Panc1 (cell line): Measurements from ENCODE around the gene PPP1R14B. TPM values are rescaled to one million over a fixed set of nuclear protein-coding genes. Genes with fewer than 3 reads are reported as not detected.

ENCODE experiments used
- ATAC-seq: fragments of 200-7000 bp; cut with Tn5 transposase; 2 replicates; pipeline ENCODE4 v1.9.1; 2020; ENCODE audit warnings: mild to moderate bottlenecking, moderate library complexity
- BruUV-seq: library from RNA; stranded (reverse); fragments of 400-500 nt; replicated peaks from 2 replicates; lab custom pipeline; 2021; lab: Mats Ljungman, UMichigan
- CTCF ChIA-PET: fragments of 300-600 bp; sonication (Branson Sonifier 250); formaldehyde crosslinking; loops from one replicate; lab custom pipeline; 2022; ENCODE audit warnings: antibody characterized with exemption; lab: Charles Lee
- POLR2A ChIA-PET: fragments of 300-600 bp; sonication (Branson Sonifier 250); formaldehyde crosslinking; loops from one replicate; lab custom pipeline; 2022; ENCODE audit warnings: antibody characterized with exemption; lab: Charles Lee
- DNase-seq: peaks from one replicate; pipeline ENCODE4 v3.0.0-alpha.2; 2010; ENCODE audit warnings: low read depth, low spot score
- H3K27ac ChIP-seq: 2 replicates; pipeline ENCODE4 v1.5.1; 2011; ENCODE audit warnings: mild to moderate bottlenecking, low read length, inconsistent platforms
- H3K27me3 ChIP-seq: fragments of 200-500 bp; sonication (Bioruptor generic); 2 replicates; pipeline ENCODE4 v1.6.0; 2014; ENCODE audit warnings: low read length, inconsistent platforms; ENCODE audit not compliant: control insufficient read depth, insufficient read depth
- H3K36me3 ChIP-seq: fragments of 200-500 bp; sonication (Bioruptor generic); 2 replicates; pipeline ENCODE4 v1.5.1; 2014; ENCODE audit warnings: inconsistent platforms, mild to moderate bottlenecking, low read length, moderate library complexity; ENCODE audit not compliant: control insufficient read depth, insufficient read depth
- H3K4me1 ChIP-seq: 2 replicates; pipeline ENCODE4 v1.5.1; 2011; ENCODE audit warnings: inconsistent platforms, mild to moderate bottlenecking, low read length, moderate library complexity; ENCODE audit not compliant: control insufficient read depth, insufficient read depth
- H3K4me3 ChIP-seq, 2 experiments: 2 replicates each; pipeline ENCODE4 v1.5.1; 2011 to 2012; ENCODE audit warnings: low read depth in 2 of 2, low read length in 2 of 2, mild to moderate bottlenecking in 2 of 2, inconsistent platforms in 1 of 2, moderate library complexity in 1 of 2
- H3K9me3 ChIP-seq: fragments of 200-500 bp; sonication (Bioruptor generic); 2 replicates; pipeline ENCODE4 v1.5.1; 2014; ENCODE audit warnings: low read depth, mild to moderate bottlenecking, inconsistent platforms, low read length, moderate library complexity; ENCODE audit not compliant: control insufficient read depth, insufficient read depth
- CTCF ChIP-seq: fragments of 450-650 bp; IDR thresholded peaks from 2 replicates; pipeline ENCODE4 v1.5.1; 2017; ENCODE audit warnings: mild to moderate bottlenecking
- POLR2AphosphoS5 ChIP-seq: IDR thresholded peaks from 2 replicates; pipeline ENCODE4 v1.6.1; 2012; ENCODE audit warnings: mild to moderate bottlenecking, low read depth, low read length, moderate library complexity
- REST ChIP-seq, 2 experiments: IDR thresholded peaks; 2 replicates each; pipeline ENCODE4 v1.6.1; 2011 to 2012; ENCODE audit warnings: low read depth in 2 of 2, control low read depth in 1 of 2, low read length in 1 of 2, mild to moderate bottlenecking in 1 of 2, moderate library complexity in 1 of 2; ENCODE audit not compliant: insufficient read depth in 1 of 2
- SIN3A ChIP-seq: IDR thresholded peaks from 2 replicates; pipeline ENCODE4 v1.6.1; 2012; ENCODE audit warnings: low read depth, mild to moderate bottlenecking, low read length, moderate library complexity, borderline replicate concordance; ENCODE audit not compliant: insufficient read depth
- TCF7L2 ChIP-seq: IDR thresholded peaks from 2 replicates; pipeline ENCODE4 v1.6.1; 2011; ENCODE audit warnings: mild to moderate bottlenecking, low read depth, low read length, inconsistent platforms
- in situ Hi-C: cut with HindIII; loops from 2 replicates; pipeline ENCODE4 v1.10.0; 2016; ENCODE audit warnings: low sequenced_read_pairs, low pct_unique_long_range_greater_than_20kb
- intact Hi-C: fragments of 100-400 bp; cut with micrococcal nuclease; formaldehyde crosslinking; loops from one replicate; pipeline ENCODE4 v1.10.0; 2022; ENCODE audit not compliant: unreplicated experiment
- total RNA-seq: library from RNA; stranded (reverse); gene quantifications from one replicate; pipeline ENCODE4 v1.2.1, GENCODE V29; 2021; ENCODE audit not compliant: unreplicated experiment

PPP1R14B gene
- total RNA-seq, 1 experiment from 2014 or later: 261 TPM

DNA sequence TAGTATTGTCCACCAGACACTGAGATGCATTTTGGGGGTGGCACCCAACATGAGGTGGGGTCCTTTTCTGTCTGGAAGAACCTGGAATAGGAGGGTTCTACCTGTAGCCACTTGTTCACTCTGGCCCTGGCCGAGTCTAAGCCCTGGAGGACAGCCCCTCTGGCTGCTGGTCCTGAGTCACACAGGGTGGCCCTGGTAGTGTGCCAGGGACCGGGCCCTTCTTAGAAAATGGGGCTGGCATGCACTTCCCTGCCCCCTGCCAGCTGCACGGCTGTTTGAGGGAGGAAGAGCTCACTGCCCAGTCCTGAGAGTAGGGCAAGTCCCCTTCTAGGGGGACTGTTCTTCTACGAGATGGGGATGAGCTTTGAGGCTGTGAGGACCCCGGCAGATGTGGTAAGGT, 6.7 kb upstream of the PPP1R14B start:
- Histone ChIP-seq H3K27ac (peak overlapping the region; percentile 34; the same call in 1 of the 2 replicates), H3K36me3 (peaks cover 3% of the 10 kb centered on the region; the same call in 1 of the 2 replicates), H3K4me3 (no peak overlapping the region), H3K4me1 (peaks cover 32% of the 10 kb centered on the region), H3K27me3 (no peaks in the 10 kb centered on the region), H3K9me3 (no peaks in the 10 kb centered on the region)
- ATAC-seq (no peak), DNase-seq (no peak)
- in situ Hi-C loops: no loop called here
- TF ChIP-seq TCF7L2 (no peak), POLR2AphosphoS5 (no peak)
- CTCF ChIA-PET: no interaction called here
- POLR2A ChIA-PET: no interaction called here
- intact Hi-C loops: no loop called here
- no TSS peak for BruUV-seq

GRCh38 chr11:64253043-64253442, 6.3 kb upstream of the PPP1R14B start:
- ATAC-seq: no peak
- POLR2A ChIA-PET: interaction anchor here (0.6 kb wide), 1 partner anchor 49 kb away, joined by 5 read pairs; no protein-coding TSS in a partner anchor
- TF ChIP-seq SIN3A (no peak), CTCF (no peak), POLR2AphosphoS5 (no peak)
- CTCF ChIA-PET: no interaction called here
- H3K4me3 ChIP-seq: peak overlapping the region; percentile 84 to 90
- no peak for DNase-seq
- TSS peak; percentile 83 for BruUV-seq
- in situ Hi-C loops (no loop called here), intact Hi-C loops (no loop called here)
- peak overlapping the region; percentile 41; the same call in 1 of the 2 replicates for H3K27ac ChIP-seq
- peaks cover 37% of the 10 kb centered on the region for H3K4me1 ChIP-seq
- H3K9me3 ChIP-seq: no peaks in the 10 kb centered on the region
- H3K27me3 ChIP-seq: no peaks in the 10 kb centered on the region
- peaks cover 3% of the 10 kb centered on the region; the same call in 1 of the 2 replicates for H3K36me3 ChIP-seq

GRCh38 chr11:64252003-64252872, 5.5 kb upstream of the PPP1R14B start:
- H3K4me3 ChIP-seq: peak overlapping the region; percentile 84 to 90
- no peaks in the 10 kb centered on the region for H3K27me3 ChIP-seq
- ChIA-PET POLR2A (interaction anchor here (0.6 to 0.7 kb wide), 2 partner anchors 18 to 48 kb away, joined by 5 to 6 read pairs; no protein-coding TSS in a partner anchor), CTCF (interaction anchor here (0.5 to 1.8 kb wide), 11 partner anchors 9 to 1800 kb away, joined by 3 to 12 read pairs (median 5); partner anchors contain the start of gene SF3B2)
- peaks cover 3% of the 10 kb centered on the region; the same call in 1 of the 2 replicates for H3K36me3 ChIP-seq
- TF ChIP-seq POLR2AphosphoS5 (peak; percentile 33; the same call in 1 of the 2 replicates), CTCF (no peak), REST (IDR thresholded peaks at IDR 0.05; ENCODE audit: insufficient read depth in 1 of 2, low read depth in 2 of 2, low read length in 1 of 2) (no peak), SIN3A (no peak)
- DNase-seq: no peak
- peak; percentile 50 for ATAC-seq
- intact Hi-C loops: no loop called here
- peaks cover 41% of the 10 kb centered on the region for H3K4me1 ChIP-seq
- H3K27ac ChIP-seq: peak overlapping the region; percentile 89
- H3K9me3 ChIP-seq: no peaks in the 10 kb centered on the region
- in situ Hi-C loops: no loop called here
- BruUV-seq: no TSS peak
